Measurements from ENCODE around the gene ZNF292. TPM values are rescaled to one million over a fixed set of nuclear protein-coding genes. Genes with fewer than 3 reads are reported as not detected.
A peak's percentile ranks its signal among the peaks of the same experiment; 100 is the strongest.
"Not testable (repeated sequence)": the region's sequence is repeated elsewhere in the genome, so short reads cannot be mapped to it uniquely, and the experiment has no call there.

The ZNF292 gene
- total RNA-seq, 4 donors from 2014 or later: 62.5 to 74.7 (median 69.3) TPM

DNA sequence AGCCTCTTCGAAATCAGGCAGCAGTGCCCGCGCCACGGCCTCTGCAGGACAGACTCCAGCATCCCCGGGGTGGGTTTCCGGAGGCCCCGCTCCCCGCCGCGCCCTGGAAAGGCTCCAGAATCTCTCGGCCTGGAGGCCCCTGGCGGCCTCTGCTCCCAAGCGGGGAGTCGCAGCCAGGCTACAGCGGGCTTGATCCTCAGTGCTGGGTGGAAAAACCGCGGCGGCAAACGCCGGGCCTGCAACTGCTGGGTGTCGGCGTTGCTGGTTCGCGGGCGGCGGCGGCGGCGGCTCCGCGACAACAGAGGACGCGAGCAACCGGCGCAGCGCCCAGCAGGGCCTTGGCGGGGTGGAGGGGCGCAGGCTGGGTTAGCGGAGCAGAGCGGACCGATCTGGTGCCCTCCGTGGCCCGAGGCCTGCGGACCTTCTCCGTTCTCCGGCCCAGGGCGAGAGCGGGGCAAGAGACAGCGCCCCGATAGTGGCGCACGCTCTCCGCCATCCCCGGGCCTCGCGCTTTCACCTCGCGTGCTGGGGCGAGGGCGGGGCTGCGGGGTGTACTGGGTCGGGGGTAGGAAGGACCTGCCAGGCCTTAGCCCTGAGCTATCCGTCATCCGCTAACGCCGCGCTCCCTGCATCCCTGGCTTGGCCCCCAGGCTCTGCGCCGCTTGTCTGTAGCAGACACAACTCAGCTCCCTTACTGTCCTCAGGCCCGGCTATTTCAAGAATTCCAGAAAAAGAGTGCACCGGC is 3.4 kb upstream of the ZNF292 start:
- TF ChIP-seq, protein P1, sequence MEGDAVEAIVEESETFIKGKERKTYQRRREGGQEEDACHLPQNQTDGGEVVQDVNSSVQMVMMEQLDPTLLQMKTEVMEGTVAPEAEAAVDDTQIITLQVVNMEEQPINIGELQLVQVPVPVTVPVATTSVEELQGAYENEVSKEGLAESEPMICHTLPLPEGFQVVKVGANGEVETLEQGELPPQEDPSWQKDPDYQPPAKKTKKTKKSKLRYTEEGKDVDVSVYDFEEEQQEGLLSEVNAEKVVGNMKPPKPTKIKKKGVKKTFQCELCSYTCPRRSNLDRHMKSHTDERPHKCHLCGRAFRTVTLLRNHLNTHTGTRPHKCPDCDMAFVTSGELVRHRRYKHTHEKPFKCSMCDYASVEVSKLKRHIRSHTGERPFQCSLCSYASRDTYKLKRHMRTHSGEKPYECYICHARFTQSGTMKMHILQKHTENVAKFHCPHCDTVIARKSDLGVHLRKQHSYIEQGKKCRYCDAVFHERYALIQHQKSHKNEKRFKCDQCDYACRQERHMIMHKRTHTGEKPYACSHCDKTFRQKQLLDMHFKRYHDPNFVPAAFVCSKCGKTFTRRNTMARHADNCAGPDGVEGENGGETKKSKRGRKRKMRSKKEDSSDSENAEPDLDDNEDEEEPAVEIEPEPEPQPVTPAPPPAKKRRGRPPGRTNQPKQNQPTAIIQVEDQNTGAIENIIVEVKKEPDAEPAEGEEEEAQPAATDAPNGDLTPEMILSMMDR (IDR thresholded peaks at IDR 0.05): no peak
- peak; percentile 17 for TF ChIP-seq POLR2A (IDR thresholded peaks at IDR 0.05)
- DNase-seq: peak; percentile 74 to 87 (median 82)
- H3K4me3 ChIP-seq: peak overlapping the region; percentile 56 to 76 (median 68)

DNA sequence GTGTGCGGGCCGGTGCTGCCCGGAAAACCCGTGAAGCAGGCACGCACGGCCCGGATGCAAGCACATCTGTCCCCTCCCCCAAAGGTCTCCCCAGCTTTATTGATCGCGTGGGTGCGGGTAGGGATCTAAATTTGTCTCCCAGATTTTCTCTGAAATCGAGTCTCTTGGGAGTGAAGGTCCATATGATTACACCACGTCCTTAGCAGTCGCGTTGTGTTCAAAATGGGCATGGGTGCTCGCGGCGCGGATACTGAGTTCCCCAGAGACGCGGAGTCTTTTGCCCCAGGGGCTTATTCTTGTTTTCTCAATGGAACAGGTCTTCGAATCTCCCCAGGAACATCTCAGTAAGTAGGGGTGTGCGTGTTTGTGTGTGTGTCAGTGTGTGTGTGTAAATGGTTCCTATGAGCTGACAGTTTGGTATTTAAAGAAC is 2.8 kb upstream of the ZNF292 start:
- Histone ChIP-seq H3K9me3 (no peaks in the 10 kb centered on the region), H3K27me3 (no peaks in the 10 kb centered on the region), H3K4me1 (peaks cover 0 to 20% (median 9%) of the 10 kb centered on the region in 4 donors), H3K4me3 (peak overlapping the region; percentile 56 to 76 (median 68)), H3K36me3 (no peaks in the 10 kb centered on the region), H3K27ac (peak overlapping the region; percentile 82 to 93 (median 89))
- TF ChIP-seq POLR2A (IDR thresholded peaks at IDR 0.05): no peak
- TF ChIP-seq, protein P1 (IDR thresholded peaks at IDR 0.05): no peak
- DNase-seq: no peak

More for the DNA sequence above, 3.4 kb upstream of the ZNF292 start:
- H3K27ac ChIP-seq: peak overlapping the region; percentile 82 to 93 (median 89)
- no peaks in the 10 kb centered on the region for H3K27me3 ChIP-seq
- H3K36me3 ChIP-seq: no peaks in the 10 kb centered on the region
- H3K9me3 ChIP-seq: no peaks in the 10 kb centered on the region
- peaks cover 0 to 14% (median 6%) of the 10 kb centered on the region in 4 donors for H3K4me1 ChIP-seq

DNA sequence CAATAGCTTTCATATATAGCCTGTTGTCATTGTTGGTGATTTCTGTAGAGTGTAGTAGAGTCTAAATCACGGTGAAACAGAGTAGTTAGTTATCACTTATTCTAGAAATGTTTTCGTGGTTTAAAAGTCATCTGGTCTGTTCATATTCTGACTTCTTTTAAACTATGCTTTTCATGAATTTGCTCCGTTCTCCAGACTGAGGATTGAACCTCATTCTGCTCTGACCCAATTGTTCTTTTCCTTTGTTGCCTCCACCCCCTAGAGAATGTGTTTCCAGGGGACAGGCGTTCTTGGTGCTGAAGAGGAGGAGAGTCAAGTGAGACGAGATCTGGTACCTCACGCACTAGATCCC is 748 bp upstream of the ZNF292 start:
- peak overlapping the region; percentile 77 to 95 (median 86) for H3K4me3 ChIP-seq
- no peaks in the 10 kb centered on the region for H3K9me3 ChIP-seq
- peak overlapping the region; percentile 88 to 97 (median 92) for H3K27ac ChIP-seq
- no peaks in the 10 kb centered on the region for H3K36me3 ChIP-seq
- H3K4me1 ChIP-seq: peaks cover 0 to 31% (median 14%) of the 10 kb centered on the region in 4 donors
- no peaks in the 10 kb centered on the region for H3K27me3 ChIP-seq
- DNase-seq: no peak
- TF ChIP-seq, protein P1 (IDR thresholded peaks at IDR 0.05): no peak
- no peak for TF ChIP-seq POLR2A (IDR thresholded peaks at IDR 0.05)

DNA sequence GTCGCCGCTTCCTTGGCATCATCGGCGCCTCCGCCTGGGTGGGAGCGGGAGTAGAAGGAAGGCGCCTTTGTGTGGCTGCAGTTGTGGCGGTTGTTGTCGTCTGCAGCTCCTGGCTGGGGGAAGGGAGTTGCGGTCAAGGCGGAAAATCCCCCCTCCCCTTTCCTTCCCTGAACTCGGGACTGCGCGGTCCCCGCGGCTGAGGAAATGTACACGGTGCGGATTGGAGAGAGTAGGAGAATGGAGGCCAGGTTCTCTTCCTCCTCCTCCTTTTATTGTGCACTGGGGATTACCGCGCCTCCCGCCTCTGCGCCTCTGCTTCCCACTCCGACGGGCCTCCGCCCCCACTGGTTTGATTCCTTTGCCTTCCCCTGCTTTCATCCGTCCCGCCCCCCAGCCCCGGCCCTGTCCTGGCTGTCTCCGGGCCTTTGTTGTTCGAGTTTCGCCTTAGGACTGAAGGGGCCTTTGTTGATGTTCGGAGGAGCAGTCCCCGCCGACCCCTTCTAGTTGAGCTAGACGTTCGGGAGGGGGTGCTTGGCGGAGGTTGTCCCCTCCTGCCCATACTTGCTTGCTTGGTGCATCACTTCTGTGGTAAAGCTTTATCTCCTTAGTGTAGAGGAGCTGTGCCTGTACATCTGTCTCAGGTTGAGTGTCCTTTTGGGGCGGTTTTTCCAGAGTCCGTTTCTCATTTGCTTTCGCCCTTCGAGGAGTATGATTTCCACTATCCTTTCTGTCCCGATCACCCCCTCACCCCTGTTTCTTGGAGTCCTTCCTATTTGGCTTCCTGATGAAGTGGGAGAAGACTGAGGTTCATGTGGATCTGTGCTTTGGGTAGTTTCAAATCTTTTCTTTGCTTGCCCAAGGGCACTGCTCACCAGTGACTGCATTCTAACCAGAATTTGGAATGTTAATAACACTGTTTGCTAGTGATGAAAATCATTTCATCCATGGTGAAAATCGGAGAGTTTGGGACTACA is 764 bp downstream of the ZNF292 start:
- DNase-seq: peak; percentile 45 to 71 (median 66)
- no peaks in the 10 kb centered on the region for H3K9me3 ChIP-seq
- peaks cover 0 to 40% (median 15%) of the 10 kb centered on the region in 4 donors for H3K4me1 ChIP-seq
- peak overlapping the region; percentile 77 to 95 (median 86) for H3K4me3 ChIP-seq
- no peak for TF ChIP-seq POLR2A (IDR thresholded peaks at IDR 0.05)
- TF ChIP-seq, protein P1 (IDR thresholded peaks at IDR 0.05): no peak
- H3K27ac ChIP-seq: peak overlapping the region; percentile 88 to 97 (median 92)
- H3K27me3 ChIP-seq: no peaks in the 10 kb centered on the region
- no peaks in the 10 kb centered on the region for H3K36me3 ChIP-seq

DNA sequence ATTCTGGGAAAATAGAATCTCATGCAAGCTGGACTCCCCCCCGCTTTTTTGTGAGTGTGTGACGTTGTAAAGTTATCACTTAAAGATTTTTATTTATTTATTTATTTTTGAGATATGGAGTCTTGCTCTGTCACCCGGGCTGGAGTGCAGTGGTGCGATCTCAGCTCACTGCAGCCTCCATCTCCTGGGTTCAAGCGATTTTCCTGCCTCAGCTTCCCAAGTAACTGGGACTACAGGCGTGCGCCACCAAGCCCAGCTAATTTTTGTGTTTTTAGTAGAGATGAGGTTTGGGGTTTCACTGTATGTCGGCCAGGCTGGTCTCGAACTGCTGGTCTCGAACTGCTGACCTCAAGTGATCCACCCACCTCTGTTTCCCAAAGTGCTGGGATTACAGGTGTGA is 2.2 kb downstream of the ZNF292 start:
- H3K36me3 ChIP-seq, H3K27me3 ChIP-seq, DNase-seq, H3K9me3 ChIP-seq, H3K27ac ChIP-seq: not testable (repeated sequence)
- Histone ChIP-seq H3K4me1 (peaks cover 0 to 48% (median 15%) of the 10 kb centered on the region in 4 donors), H3K4me3 (peak overlapping the region in 1 of 4 donors; percentile 89)

All from Peyer's patch (tissue), 4 donors.